ENCODE data around the gene FGF2. TPM values are rescaled to one million over a fixed set of nuclear protein-coding genes. Genes with fewer than 3 reads are reported as not detected.

Gene FGF2
- total RNA-seq, 1 experiment from 2014 or later: 115 TPM

DNA sequence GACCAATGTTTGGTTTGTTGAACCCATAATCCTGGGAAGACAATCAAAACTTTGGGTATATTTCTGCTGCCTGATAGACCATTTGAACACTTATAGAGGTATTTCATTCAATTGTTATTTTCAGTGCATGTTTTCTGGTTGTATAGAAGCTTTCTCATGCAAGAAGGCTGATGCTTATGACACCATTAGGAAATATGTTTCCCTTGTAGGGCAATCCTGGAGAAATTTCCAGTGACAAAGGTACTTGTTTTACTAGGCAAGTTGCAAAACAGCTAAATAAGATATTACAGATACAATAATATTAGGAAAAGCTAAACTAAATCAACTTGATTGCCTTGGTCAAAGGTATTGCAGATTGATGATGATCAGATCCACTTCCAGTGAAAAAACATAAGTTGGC, 32.8 kb upstream of the FGF2 start:
- no peak for ATAC-seq
- peaks cover 74% of the 10 kb centered on the region for H3K4me1 Mint-ChIP-seq
- no peak overlapping the region for H3K27ac Mint-ChIP-seq
- POLR2A ChIA-PET: no interaction called here
- H3K36me3 Mint-ChIP-seq: peaks cover 15% of the 10 kb centered on the region
- TF ChIP-seq ATF1 (CRISPR knock-in tag; IDR thresholded peaks at IDR 0.05) (no peak), HMGA2 (CRISPR knock-in tag; IDR thresholded peaks at IDR 0.05) (no peak), ZNF423 (CRISPR knock-in tag; IDR thresholded peaks at IDR 0.05) (no peak), ZNF121 (CRISPR knock-in tag; IDR thresholded peaks at IDR 0.05) (no peak), NR3C1 (CRISPR knock-in tag; conservative IDR thresholded peaks at IDR 0.05; ENCODE audit: low read depth) (no peak), OVOL2 (CRISPR knock-in tag; IDR thresholded peaks at IDR 0.05; ENCODE audit: borderline replicate concordance) (no peak)
- TF ChIP-seq, protein P1, sequence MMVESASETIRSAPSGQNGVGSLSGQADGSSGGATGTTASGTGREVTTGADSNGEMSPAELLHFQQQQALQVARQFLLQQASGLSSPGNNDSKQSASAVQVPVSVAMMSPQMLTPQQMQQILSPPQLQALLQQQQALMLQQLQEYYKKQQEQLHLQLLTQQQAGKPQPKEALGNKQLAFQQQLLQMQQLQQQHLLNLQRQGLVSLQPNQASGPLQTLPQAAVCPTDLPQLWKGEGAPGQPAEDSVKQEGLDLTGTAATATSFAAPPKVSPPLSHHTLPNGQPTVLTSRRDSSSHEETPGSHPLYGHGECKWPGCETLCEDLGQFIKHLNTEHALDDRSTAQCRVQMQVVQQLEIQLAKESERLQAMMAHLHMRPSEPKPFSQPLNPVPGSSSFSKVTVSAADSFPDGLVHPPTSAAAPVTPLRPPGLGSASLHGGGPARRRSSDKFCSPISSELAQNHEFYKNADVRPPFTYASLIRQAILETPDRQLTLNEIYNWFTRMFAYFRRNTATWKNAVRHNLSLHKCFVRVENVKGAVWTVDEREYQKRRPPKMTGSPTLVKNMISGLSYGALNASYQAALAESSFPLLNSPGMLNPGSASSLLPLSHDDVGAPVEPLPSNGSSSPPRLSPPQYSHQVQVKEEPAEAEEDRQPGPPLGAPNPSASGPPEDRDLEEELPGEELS (CRISPR knock-in tag; IDR thresholded peaks at IDR 0.05): no peak
- TF ChIP-seq, protein P2, sequence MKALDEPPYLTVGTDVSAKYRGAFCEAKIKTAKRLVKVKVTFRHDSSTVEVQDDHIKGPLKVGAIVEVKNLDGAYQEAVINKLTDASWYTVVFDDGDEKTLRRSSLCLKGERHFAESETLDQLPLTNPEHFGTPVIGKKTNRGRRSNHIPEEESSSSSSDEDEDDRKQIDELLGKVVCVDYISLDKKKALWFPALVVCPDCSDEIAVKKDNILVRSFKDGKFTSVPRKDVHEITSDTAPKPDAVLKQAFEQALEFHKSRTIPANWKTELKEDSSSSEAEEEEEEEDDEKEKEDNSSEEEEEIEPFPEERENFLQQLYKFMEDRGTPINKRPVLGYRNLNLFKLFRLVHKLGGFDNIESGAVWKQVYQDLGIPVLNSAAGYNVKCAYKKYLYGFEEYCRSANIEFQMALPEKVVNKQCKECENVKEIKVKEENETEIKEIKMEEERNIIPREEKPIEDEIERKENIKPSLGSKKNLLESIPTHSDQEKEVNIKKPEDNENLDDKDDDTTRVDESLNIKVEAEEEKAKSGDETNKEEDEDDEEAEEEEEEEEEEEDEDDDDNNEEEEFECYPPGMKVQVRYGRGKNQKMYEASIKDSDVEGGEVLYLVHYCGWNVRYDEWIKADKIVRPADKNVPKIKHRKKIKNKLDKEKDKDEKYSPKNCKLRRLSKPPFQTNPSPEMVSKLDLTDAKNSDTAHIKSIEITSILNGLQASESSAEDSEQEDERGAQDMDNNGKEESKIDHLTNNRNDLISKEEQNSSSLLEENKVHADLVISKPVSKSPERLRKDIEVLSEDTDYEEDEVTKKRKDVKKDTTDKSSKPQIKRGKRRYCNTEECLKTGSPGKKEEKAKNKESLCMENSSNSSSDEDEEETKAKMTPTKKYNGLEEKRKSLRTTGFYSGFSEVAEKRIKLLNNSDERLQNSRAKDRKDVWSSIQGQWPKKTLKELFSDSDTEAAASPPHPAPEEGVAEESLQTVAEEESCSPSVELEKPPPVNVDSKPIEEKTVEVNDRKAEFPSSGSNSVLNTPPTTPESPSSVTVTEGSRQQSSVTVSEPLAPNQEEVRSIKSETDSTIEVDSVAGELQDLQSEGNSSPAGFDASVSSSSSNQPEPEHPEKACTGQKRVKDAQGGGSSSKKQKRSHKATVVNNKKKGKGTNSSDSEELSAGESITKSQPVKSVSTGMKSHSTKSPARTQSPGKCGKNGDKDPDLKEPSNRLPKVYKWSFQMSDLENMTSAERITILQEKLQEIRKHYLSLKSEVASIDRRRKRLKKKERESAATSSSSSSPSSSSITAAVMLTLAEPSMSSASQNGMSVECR (CRISPR knock-in tag; IDR thresholded peaks at IDR 0.05; ENCODE audit: borderline replicate concordance): no peak
- no peak for DNase-seq (ENCODE audit: low spot score)
- H3K4me3 Mint-ChIP-seq: no peak overlapping the region
- peaks cover 5% of the 10 kb centered on the region for H3K9me3 Mint-ChIP-seq
- CTCF ChIA-PET: no interaction called here
- no peaks in the 10 kb centered on the region for H3K27me3 Mint-ChIP-seq (ENCODE audit: low read depth)

DNA sequence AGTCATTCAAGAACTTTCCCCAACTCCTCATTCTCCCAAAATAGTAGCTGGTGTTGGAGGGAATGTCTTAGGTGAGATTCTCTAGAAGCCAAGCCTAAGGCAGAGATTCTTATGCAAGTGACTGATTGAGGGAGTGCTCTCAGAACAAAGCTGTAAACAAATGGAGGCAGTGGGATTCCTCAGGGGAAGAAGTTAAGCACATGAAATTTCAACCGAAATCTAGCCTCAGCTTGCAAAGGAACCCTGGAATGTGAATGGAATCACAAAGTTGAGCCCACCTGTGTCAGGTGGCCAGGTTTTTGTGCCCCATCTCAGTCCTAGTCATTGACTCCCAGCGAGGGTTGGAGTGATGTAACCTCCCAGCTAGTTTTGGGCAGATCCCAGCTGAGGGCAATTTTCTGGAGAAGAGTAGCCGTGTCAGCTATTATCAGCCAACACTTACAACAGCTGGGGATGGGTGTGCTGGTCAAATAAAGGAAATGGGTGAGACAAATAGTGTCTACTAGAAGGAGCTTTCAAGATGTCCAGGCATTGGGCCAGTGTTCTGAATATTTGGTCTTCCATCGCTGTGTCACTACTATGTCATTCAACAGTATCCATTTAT, 29.7 kb upstream of the FGF2 start:
- peaks cover 5% of the 10 kb centered on the region for H3K9me3 Mint-ChIP-seq
- ATAC-seq (peak; percentile 92), DNase-seq (ENCODE audit: low spot score) (peak; percentile 63)
- peak overlapping the region; percentile 8; the same call in 1 of the 2 replicates for H3K4me3 Mint-ChIP-seq
- H3K27me3 Mint-ChIP-seq (ENCODE audit: low read depth): no peaks in the 10 kb centered on the region
- POLR2A ChIA-PET: interaction anchor here (0.6 to 2.9 kb wide), 10 partner anchors 8 to 610 kb away, joined by 3 to 43 read pairs (median 4); partner anchors contain the start of genes BBS12, FGF2 and NUDT6
- H3K36me3 Mint-ChIP-seq: peaks cover 15% of the 10 kb centered on the region
- H3K4me1 Mint-ChIP-seq: peaks cover 60% of the 10 kb centered on the region
- H3K27ac Mint-ChIP-seq: peak overlapping the region; percentile 99
- CTCF ChIA-PET: interaction anchor here (0.6 to 2.1 kb wide), 7 partner anchors 8 to 188 kb away, joined by 4 to 9 read pairs (median 5); partner anchors contain the start of gene BBS12
- TF ChIP-seq, protein P3, sequence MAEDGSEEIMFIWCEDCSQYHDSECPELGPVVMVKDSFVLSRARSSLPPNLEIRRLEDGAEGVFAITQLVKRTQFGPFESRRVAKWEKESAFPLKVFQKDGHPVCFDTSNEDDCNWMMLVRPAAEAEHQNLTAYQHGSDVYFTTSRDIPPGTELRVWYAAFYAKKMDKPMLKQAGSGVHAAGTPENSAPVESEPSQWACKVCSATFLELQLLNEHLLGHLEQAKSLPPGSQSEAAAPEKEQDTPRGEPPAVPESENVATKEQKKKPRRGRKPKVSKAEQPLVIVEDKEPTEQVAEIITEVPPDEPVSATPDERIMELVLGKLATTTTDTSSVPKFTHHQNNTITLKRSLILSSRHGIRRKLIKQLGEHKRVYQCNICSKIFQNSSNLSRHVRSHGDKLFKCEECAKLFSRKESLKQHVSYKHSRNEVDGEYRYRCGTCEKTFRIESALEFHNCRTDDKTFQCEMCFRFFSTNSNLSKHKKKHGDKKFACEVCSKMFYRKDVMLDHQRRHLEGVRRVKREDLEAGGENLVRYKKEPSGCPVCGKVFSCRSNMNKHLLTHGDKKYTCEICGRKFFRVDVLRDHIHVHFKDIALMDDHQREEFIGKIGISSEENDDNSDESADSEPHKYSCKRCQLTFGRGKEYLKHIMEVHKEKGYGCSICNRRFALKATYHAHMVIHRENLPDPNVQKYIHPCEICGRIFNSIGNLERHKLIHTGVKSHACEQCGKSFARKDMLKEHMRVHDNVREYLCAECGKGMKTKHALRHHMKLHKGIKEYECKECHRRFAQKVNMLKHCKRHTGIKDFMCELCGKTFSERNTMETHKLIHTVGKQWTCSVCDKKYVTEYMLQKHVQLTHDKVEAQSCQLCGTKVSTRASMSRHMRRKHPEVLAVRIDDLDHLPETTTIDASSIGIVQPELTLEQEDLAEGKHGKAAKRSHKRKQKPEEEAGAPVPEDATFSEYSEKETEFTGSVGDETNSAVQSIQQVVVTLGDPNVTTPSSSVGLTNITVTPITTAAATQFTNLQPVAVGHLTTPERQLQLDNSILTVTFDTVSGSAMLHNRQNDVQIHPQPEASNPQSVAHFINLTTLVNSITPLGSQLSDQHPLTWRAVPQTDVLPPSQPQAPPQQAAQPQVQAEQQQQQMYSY (CRISPR knock-in tag; IDR thresholded peaks at IDR 0.05): no peak
- TF ChIP-seq, protein P4, sequence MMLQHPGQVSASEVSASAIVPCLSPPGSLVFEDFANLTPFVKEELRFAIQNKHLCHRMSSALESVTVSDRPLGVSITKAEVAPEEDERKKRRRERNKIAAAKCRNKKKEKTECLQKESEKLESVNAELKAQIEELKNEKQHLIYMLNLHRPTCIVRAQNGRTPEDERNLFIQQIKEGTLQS (CRISPR knock-in tag; conservative IDR thresholded peaks at IDR 0.05): no peak
- TF ChIP-seq ELF4 (CRISPR knock-in tag; IDR thresholded peaks at IDR 0.05; ENCODE audit: low read depth) (no peak), ZNF396 (CRISPR knock-in tag; IDR thresholded peaks at IDR 0.05; ENCODE audit: borderline replicate concordance) (0 out of 2 replicates have a peak, but pooled peaks have one; percentile 8), CREB1 (CRISPR knock-in tag; IDR thresholded peaks at IDR 0.05) (no peak), TEAD1 (CRISPR knock-in tag; IDR thresholded peaks at IDR 0.05) (peak; percentile 92), AR (CRISPR knock-in tag; IDR thresholded peaks at IDR 0.05) (no peak), ZBTB43 (CRISPR knock-in tag; IDR thresholded peaks at IDR 0.05) (no peak), NFATC4 (CRISPR knock-in tag; IDR thresholded peaks at IDR 0.05) (no peak), CBFB (CRISPR knock-in tag; IDR thresholded peaks at IDR 0.05; ENCODE audit: low read depth) (no peak), FOXK1 (CRISPR knock-in tag; IDR thresholded peaks at IDR 0.05) (no peak)
